CD4-positive, alpha-beta T cell treated with Interleukin-4 for 1 hour (primary cell): ENCODE data around the gene SKIC2.
"Not testable (repeated sequence)": the region's sequence is repeated elsewhere in the genome, so short reads cannot be mapped to it uniquely, and the experiment has no call there.

Source experiments
- DNase-seq, 2 donors: peaks; one replicate each; pipeline ENCODE4 v3.0.0-alpha.2; 2020 to 2022

Gene SKIC2

GRCh38 chr6:32005538-32005880 lies 46.5 kb downstream of the SKIC2 start:
- DNase-seq = not testable (repeated sequence)

- not testable (repeated sequence) for DNase-seq
Observed at GRCh38 chr6:32005991-32006529, 47.1 kb downstream of the SKIC2 start.

GRCh38 chr6:32007086-32007485 lies 48.1 kb downstream of the SKIC2 start:
- DNase-seq = not testable (repeated sequence)

- DNase-seq = not testable (repeated sequence)
Observed at GRCh38 chr6:32008037-32008436, 49.1 kb downstream of the SKIC2 start.

DNA sequence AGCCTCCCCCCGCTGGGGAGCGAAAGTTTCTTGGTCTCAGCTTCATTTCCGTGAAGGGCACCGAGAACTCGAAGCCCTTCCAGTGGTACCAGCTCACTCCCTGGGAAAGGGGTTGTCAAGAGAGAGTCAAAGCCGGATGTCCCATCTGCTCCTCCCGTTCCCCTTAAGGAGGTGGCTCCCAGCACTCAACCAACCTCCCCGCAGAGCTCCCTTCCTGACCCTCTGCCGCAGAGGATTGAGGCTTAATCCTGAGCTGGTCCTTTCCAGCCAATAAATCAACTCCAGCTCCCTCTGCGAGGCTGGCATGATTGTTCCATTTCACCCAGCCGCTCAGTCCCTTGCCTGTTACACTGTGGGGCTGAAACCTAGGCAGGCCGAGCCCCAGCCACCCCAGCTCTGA lies 49.6 kb downstream of the SKIC2 start:
- not testable (repeated sequence) for DNase-seq

GRCh38 chr6:32009537-32009936 lies 50.6 kb downstream of the SKIC2 start:
- not testable (repeated sequence) for DNase-seq

- DNase-seq = not testable (repeated sequence)
Observed at GRCh38 chr6:32010856-32011530, 52.0 kb downstream of the SKIC2 start.

DNA sequence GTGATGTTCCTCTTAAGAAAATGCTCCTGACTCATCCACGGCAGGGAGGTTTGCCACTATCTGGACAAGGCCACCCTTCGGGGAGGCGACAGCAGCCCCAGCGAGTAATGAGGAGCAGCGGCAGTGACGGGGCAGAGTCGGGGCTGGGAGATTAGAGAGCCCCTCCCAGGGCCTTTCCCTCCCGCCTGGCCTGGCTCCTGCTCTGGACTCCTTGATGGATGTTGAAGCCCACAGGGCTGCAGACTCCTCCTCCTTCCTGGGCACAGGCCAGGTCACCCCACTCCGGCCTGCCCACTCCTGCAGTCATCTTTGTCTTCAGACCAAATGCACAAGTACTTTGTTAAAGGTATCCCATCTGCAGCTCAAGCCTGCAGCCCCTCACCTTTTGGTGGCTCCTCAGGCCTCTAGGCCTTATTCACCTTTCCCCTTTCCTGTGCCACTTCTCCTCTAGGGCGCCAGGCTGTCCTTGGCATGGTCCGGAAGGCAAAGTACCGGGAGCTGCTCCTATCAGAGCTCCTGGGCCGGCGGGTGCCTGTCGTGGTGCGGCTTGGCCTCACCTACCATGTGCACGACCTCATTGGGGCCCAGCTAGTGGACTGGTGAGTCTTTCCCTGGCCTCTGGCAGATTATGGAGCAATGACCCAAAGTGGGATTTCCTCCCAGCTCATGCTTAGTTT lies 54.1 kb downstream of the SKIC2 start:
- not testable (repeated sequence) for DNase-seq

DNA sequence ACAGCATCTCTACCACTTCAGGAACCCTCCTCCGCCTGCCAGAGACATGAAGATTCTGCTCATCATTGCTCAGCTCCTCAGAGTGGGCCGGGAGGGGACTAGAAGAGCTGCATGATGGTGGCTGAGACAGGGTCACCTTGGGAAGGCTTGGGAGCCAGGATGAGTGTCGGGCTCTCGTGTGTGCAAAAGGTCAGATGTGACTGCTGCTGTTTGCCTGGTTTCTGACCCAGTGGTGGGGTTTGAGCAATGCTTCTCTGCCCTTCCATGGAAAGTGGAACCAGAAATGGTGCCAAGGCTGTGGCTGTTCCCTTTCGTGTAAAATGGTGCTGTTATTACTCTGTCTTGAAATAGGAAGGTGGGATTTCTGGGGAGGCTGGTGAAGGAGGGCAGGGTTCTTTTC lies 54.8 kb downstream of the SKIC2 start:
- DNase-seq = not testable (repeated sequence)

DNA sequence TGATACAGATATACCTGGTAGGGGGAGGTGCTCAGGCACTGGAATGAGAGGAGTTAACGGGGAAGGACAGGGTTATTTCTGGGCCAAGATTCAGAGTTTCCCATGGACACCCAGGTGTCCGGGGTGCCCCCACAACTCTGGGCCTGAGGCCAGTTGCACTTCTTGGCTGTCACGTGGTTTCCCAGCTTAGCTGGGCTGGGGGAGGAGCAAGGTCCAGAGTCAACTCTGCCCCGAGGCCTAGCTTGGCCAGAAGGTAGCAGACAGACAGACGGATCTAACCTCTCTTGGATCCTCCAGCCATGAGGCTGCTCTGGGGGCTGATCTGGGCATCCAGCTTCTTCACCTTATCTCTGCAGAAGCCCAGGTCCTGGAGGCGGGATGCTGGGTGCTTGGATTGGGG lies 55.6 kb downstream of the SKIC2 start, which contains the start of gene C4B:
C4B (plus strand) TSS at position 249 of the 400 bp plus-strand sequence; CDS start at position 300, 51 bp downstream.
- not testable (repeated sequence) for DNase-seq
